Mucosa of stomach (tissue), 1 donor: ENCODE results near the gene PRUNE2.

ENCODE experiments used
- H3K27me3 ChIP-seq: one replicate; pipeline ENCODE4 v1.7.0; 2013; ENCODE audit warnings: mild to moderate bottlenecking, low read length; ENCODE audit not compliant: control insufficient read depth, insufficient read depth
- H3K36me3 ChIP-seq: one replicate; pipeline ENCODE4 v1.7.0; 2013; ENCODE audit warnings: low read length; ENCODE audit not compliant: control insufficient read depth, insufficient read depth
- H3K4me1 ChIP-seq: one replicate; pipeline ENCODE4 v1.7.0; 2013; ENCODE audit warnings: mild to moderate bottlenecking, low read length; ENCODE audit not compliant: control insufficient read depth, insufficient read depth
- H3K4me3 ChIP-seq: one replicate; pipeline ENCODE4 v1.7.0; 2013; ENCODE audit warnings: low read length
- H3K9ac ChIP-seq: one replicate; pipeline ENCODE4 v1.7.0; 2013; ENCODE audit warnings: mild to moderate bottlenecking, low read length, moderate library complexity
- H3K9me3 ChIP-seq: one replicate; pipeline ENCODE4 v1.7.0; 2013; ENCODE audit warnings: mild to moderate bottlenecking, low read length, moderate library complexity; ENCODE audit not compliant: control insufficient read depth
- donor health status: Pancreatic carcinoma.

PRUNE2 gene

DNA sequence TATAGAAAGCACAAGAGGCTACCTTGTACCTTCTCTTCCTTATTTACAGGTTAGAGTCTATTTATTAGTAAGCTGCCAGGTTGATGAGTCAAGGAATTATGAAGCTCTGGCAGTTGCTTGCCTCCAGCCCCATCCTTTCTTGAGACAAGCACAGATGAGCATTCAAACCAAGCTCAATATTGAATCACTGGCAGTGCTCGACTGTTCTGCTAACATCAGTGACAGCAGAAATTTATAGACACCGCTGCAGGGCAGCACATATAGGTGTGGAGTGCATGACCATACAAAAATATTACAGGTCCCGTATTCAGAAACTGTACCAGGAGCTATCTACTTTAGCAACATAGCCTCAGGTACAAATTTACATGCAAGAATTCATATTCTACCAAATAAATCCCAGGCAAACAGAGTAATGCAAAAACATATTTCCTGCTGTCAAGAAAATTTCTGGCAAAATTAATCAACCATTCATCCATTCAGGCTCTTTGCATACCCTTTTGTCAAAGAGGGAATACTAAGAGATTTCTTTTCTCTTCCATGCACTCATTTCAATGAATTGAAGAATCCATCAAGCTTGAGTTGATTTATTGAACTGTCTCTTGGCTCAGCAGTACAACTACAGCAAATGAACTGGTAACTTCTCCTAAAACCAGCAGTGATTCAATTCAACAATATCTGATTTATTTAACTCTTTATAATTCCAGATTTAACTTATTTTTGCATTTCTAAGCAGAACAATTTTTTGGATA lies 168.6 kb downstream of the PRUNE2 start:
- H3K4me1 ChIP-seq = no peaks in the 10 kb centered on the region
- no peaks in the 10 kb centered on the region for H3K36me3 ChIP-seq

DNA sequence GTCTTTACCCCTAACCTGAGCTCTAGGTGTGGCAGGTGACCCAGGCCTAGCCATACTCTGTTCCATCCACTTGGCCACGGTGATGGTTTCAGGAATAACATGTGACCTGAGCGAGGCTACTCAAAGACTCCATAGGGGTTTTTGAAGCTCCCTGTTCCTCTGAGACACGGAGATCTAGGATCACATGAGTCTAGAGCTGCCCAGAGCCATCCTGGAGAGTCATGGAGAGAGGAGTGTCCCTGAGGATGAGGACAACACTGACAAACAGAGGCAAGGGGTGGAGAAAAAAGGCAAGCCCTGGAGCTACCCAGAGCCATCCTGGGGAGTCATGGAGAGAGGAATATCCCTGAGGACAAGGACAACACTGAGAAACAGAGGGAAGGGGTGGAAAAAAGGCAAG lies 171.2 kb downstream of the PRUNE2 start:
- Histone ChIP-seq H3K4me1 (peaks cover 6% of the 10 kb centered on the region), H3K9me3 (no peaks in the 10 kb centered on the region), H3K9ac (no peak overlapping the region), H3K27me3 (peaks cover 22% of the 10 kb centered on the region), H3K36me3 (no peaks in the 10 kb centered on the region), H3K4me3 (no peak overlapping the region)

More for the DNA sequence above, 168.6 kb downstream of the PRUNE2 start:
- H3K4me3 ChIP-seq = no peak overlapping the region
- no peak overlapping the region for H3K9ac ChIP-seq
- H3K27me3 ChIP-seq = peaks cover 22% of the 10 kb centered on the region
- no peaks in the 10 kb centered on the region for H3K9me3 ChIP-seq

DNA sequence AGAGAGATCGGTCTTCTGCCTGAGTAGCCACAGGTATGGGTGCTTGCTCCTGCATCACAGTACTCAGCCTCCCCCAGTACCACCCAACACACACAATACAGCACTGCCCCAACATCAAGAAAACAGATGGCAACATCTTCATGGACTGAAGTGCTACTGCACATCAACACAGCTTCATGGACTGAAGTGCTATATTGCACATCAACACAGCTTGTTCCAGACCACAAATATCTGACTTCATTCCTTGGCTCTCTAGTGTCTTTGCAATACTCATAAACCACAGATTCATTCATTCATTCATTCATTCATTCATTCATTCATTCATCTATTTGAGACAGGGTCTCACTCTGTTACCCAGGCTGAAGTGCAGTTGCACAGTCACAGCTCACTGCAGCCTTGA lies 172.8 kb downstream of the PRUNE2 start:
- Histone ChIP-seq H3K4me1 (peaks cover 6% of the 10 kb centered on the region), H3K36me3 (no peaks in the 10 kb centered on the region), H3K27me3 (peaks cover 23% of the 10 kb centered on the region), H3K9ac (no peak overlapping the region), H3K4me3 (no peak overlapping the region), H3K9me3 (no peaks in the 10 kb centered on the region)

DNA sequence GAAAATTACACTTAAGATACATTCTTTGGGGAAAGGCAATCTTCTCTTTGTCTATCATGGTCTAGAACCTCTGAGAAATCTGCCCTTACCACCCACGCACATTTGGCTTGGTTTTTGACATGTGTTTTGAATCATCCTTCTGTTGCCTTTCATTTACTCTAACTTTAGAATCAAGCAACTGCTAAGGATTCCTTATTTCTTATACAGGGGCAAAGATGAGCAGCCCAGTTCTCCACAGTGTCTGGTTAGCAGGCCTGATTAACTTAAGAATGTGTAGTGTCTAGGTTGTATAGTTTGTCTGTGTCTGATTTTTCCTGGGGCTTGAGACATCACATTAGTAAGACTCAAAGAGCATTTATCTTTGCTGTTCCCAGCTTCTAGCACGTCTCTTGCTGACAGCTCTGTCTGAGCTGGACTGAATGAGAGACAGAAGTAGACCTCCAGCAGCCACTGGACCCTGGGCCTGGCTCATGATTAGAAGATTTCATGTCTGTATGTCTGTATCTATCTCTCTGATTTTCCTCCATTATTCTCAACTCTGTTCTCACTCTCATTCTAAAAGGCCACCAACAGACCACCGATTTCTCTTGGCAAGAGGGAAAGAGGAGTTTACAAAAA lies 173.5 kb downstream of the PRUNE2 start:
- Histone ChIP-seq H3K27me3 (peaks cover 22% of the 10 kb centered on the region), H3K36me3 (no peaks in the 10 kb centered on the region), H3K4me3 (no peak overlapping the region), H3K4me1 (peaks cover 6% of the 10 kb centered on the region), H3K9ac (no peak overlapping the region), H3K9me3 (no peaks in the 10 kb centered on the region)

DNA sequence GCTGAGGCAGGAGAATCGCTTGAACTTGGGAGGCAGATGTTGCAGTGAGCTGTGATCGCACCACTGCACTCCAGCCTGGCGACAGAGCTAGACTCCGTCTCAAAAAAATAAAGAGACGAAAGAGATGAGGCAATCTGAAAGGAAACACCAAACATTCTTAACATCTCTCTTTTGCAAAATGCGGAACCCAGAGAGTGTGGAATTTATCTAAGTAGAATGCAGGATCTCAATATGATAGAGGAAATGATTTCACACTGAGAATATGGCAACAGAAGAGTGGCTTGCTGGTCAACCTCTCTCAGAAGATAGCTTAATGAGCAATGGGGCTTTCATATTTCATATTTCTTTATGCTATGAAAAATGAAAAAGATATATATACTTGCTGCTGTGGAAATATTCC lies 175.1 kb downstream of the PRUNE2 start:
- Histone ChIP-seq H3K4me1 (peaks cover 6% of the 10 kb centered on the region), H3K36me3 (no peaks in the 10 kb centered on the region), H3K9me3 (no peaks in the 10 kb centered on the region), H3K4me3 (no peak overlapping the region), H3K27me3 (peaks cover 31% of the 10 kb centered on the region), H3K9ac (no peak overlapping the region)

DNA sequence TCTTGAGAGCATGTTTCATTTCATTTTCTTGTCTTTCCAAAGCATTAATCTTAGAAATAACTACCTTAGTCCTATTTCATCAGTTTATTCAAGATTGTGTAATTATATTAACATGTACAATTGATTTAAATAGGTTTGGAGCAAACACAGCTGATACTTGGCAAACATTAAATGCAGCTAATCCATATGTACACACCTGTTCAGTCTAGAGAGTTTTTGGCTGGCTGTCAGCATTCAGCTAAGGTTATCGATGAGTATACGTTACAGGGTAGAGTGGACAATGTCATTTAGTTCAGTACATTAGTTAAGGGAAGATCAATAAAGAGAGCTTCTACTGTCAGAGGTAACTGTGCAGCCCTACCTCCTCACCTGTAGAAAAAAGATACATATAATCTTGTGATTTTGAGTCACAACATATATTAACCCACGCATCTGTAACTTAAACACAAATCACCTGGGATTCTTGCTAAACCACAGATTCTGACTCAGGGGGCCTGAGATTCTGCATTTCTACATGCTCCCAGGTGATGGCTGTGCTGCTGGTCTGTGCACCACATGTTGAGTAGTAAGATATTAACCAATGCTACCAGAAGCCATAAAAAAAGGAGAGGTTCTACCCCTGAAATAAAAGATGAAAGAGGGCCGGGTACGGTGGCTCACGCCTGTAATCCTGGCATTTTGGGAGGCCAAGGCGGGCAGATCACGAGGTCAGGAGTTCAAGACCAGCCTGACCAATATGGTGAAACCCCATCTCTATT lies 175.8 kb downstream of the PRUNE2 start:
- Histone ChIP-seq H3K9me3 (no peaks in the 10 kb centered on the region), H3K9ac (no peak overlapping the region), H3K4me1 (peaks cover 6% of the 10 kb centered on the region), H3K4me3 (no peak overlapping the region), H3K36me3 (no peaks in the 10 kb centered on the region), H3K27me3 (peaks cover 33% of the 10 kb centered on the region)

DNA sequence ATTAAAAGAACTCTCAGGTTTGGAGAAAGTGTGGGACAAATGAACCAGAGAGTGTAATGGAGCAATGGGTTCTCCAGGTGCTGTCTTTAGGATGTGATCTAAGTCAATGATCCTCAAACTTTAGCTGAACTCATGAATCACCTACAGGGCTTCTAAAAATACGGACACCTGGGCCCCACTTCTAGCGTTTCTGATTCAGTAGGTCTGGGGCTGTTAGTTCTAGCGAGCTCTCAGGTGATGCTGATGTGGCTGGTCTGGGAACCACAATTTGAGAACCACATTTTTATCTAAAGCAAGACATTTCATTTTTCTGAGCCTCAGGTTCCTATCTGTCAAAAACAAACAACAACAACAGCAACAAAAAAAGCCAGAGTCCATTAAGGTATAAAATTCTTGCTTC lies 176.8 kb downstream of the PRUNE2 start:
- H3K9ac ChIP-seq = no peak overlapping the region
- H3K9me3 ChIP-seq = no peaks in the 10 kb centered on the region
- H3K4me3 ChIP-seq = no peak overlapping the region
- H3K4me1 ChIP-seq = peaks cover 6% of the 10 kb centered on the region
- peaks cover 25% of the 10 kb centered on the region for H3K27me3 ChIP-seq
- H3K36me3 ChIP-seq = no peaks in the 10 kb centered on the region

DNA sequence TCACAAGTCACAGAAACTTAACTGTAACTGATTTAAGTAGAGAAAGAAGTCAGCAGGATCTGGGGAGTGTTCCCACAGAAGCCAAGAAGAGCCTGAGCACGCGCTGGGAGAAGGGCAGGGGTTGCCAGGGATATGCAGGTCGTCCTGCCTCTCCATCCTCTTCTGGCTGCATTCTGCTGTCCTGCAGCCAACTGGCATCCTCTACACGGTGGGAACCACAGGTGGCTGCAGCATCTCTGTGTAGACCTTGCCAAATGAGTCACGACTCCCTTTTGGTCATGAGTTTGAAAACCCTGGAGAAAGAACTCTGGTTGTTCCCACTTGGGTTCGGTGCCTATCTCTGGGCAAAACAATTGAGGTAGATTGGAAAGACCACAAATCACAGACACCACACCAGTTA lies 180.0 kb downstream of the PRUNE2 start:
- Histone ChIP-seq H3K9me3 (no peaks in the 10 kb centered on the region), H3K4me3 (no peak overlapping the region), H3K27me3 (peaks cover 23% of the 10 kb centered on the region), H3K36me3 (no peaks in the 10 kb centered on the region), H3K9ac (no peak overlapping the region), H3K4me1 (peaks cover 6% of the 10 kb centered on the region)

DNA sequence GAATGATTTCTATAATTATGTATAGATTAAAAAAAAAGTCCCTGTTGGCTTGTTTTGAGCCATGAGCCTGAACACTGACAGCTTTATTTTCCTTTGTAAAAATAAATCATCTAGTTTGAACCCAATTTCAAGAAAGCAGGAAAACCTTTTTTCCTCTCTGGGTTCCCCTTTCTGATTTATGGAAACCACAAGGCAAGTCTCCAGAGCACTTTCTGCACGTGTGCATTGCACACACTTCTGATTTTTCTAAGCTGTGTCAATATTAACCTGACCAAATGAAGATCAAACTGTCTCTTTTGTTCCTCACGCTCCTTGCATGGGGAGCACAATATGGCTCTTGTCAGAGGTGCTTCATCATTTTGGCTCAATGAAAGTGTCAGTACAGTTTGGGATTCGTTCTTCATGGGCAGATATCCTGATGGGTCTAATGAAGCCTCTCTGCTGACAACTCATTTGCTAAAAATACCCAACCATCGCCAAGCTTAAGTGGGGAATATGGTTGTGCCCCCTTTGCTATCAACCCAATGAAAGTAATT lies 180.8 kb downstream of the PRUNE2 start:
- no peaks in the 10 kb centered on the region for H3K9me3 ChIP-seq
- H3K4me3 ChIP-seq = no peak overlapping the region
- H3K4me1 ChIP-seq = peaks cover 3% of the 10 kb centered on the region
- H3K36me3 ChIP-seq = no peaks in the 10 kb centered on the region
- no peak overlapping the region for H3K9ac ChIP-seq
- H3K27me3 ChIP-seq = peaks cover 23% of the 10 kb centered on the region

DNA sequence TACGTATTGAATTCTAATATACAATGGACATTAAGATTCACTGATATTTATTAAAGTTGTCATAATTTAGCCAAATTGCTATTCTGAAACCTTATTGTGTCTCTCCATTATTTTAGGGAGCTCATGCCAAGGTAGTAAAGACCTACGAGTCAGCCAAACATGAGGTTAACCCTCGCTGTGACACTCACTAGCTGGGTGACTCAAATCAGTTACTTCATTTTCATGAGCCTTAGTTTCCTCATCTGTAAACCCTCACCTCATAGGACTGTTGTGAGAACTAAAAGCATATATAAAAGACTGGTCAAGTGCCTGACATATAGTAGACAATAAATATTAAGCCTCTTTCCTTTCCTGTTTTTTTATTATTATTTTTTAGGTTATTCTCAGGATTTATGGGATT lies 185.7 kb downstream of the PRUNE2 start:
- no peaks in the 10 kb centered on the region for H3K36me3 ChIP-seq
- H3K9me3 ChIP-seq = no peaks in the 10 kb centered on the region
- H3K4me3 ChIP-seq = no peak overlapping the region
- H3K4me1 ChIP-seq = no peaks in the 10 kb centered on the region
- H3K9ac ChIP-seq = no peak overlapping the region
- H3K27me3 ChIP-seq = peaks cover 16% of the 10 kb centered on the region

DNA sequence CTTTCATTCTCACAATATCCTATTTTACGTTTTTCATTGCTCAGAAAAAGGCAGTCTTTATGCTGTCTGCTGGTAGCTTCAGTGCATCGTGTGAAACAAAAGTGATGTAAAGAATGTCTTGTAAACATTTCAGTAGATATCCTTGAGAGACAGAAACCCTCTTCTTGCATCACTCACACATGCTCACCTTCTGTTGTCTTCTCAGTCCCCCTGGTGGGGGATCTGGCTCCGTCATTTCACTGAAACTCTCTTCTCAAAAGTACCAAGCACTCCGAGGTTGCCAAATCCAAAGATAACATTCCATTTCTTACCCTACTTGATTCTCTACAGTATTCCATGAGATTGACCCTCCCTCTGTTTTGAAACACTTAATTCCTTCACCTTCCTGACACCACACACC lies 187.7 kb downstream of the PRUNE2 start:
- Histone ChIP-seq H3K36me3 (no peaks in the 10 kb centered on the region), H3K27me3 (peaks cover 19% of the 10 kb centered on the region), H3K9ac (no peak overlapping the region), H3K4me3 (no peak overlapping the region), H3K4me1 (no peaks in the 10 kb centered on the region), H3K9me3 (no peaks in the 10 kb centered on the region)

DNA sequence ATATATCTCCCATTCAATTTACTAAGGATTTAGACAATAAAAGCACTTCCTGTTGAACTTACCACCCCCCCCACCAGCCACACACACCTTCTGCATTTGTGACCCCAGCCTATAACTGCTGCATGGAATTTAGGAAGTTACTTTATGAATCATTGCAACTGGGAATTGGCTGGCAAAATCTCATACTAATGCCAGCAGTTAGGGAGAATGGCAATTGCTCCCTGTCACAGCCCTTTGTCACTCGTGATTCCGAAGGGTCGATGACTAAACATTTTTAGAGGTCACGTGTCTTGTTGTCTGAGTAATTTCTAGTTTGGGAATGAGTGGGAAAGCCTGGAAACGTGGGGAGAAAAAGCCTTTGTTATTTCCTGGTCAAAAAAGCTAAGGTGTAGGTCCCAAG lies 188.3 kb downstream of the PRUNE2 start:
- H3K9ac ChIP-seq = no peak overlapping the region
- H3K36me3 ChIP-seq = no peaks in the 10 kb centered on the region
- H3K4me3 ChIP-seq = no peak overlapping the region
- no peaks in the 10 kb centered on the region for H3K9me3 ChIP-seq
- H3K27me3 ChIP-seq = peaks cover 19% of the 10 kb centered on the region
- H3K4me1 ChIP-seq = no peaks in the 10 kb centered on the region
